HCT116 (cell line): ENCODE measurements around the gene ZNF578.

Experiments
- EZH2 ChIP-seq: fragments of 200-600 bp; sonication (generic); IDR thresholded peaks from 2 replicates; pipeline ENCODE4 v1.6.1; 2017; ENCODE audit warnings: antibody characterized with exemption, mixed run types
- EZH2phosphoT487 ChIP-seq: fragments of 200-600 bp; IDR thresholded peaks from 2 replicates; pipeline ENCODE4 v1.6.1; 2018; ENCODE audit warnings: antibody characterized with exemption, borderline replicate concordance
- JUND ChIP-seq: IDR thresholded peaks from 2 replicates; pipeline ENCODE4 v1.6.1; 2012
- POLR2A ChIP-seq: IDR thresholded peaks from 2 replicates; pipeline ENCODE4 v1.7.0; 2011; ENCODE audit warnings: borderline replicate concordance; ENCODE audit not compliant: insufficient read depth, insufficient read length; ENCODE audit errors: extremely low read depth
- POLR2AphosphoS5 ChIP-seq: IDR thresholded peaks from 2 replicates; pipeline ENCODE4 v1.6.1; 2011; ENCODE audit warnings: mild to moderate bottlenecking, low read depth, low read length, moderate library complexity
- RAD21 ChIP-seq: IDR thresholded peaks from 2 replicates; pipeline ENCODE4 v1.6.1; 2012; ENCODE audit warnings: low read depth, mild to moderate bottlenecking
- SP1 ChIP-seq: IDR thresholded peaks from 2 replicates; pipeline ENCODE4 v1.6.1; 2012; ENCODE audit warnings: low read depth
- YY1 ChIP-seq: IDR thresholded peaks from 2 replicates; pipeline ENCODE4 v1.6.1; 2011; ENCODE audit warnings: low read length, low read depth, moderate library complexity, mild to moderate bottlenecking; ENCODE audit not compliant: insufficient replicate concordance; ENCODE audit errors: extremely low read depth
- ZFX ChIP-seq: fragments of 450-650 bp; IDR thresholded peaks from 2 replicates; pipeline ENCODE4 v1.6.1; 2017
- TF ChIP-seq, protein P1 (sequence below), 3 experiments: fragments of 200-600 bp in 1 of 3; sonication (generic) in 1 of 3; IDR thresholded peaks in 2 of 3; conservative IDR thresholded peaks in 1 of 3; 2 replicates each; pipeline ENCODE4 v1.5.1; 2012 to 2017; ENCODE audit warnings: low read depth in 2 of 3, low read length in 2 of 3, antibody characterized with exemption in 1 of 3, borderline replicate concordance in 1 of 3, control low read depth in 1 of 3, mild to moderate bottlenecking in 1 of 3, mixed read lengths in 1 of 3, mixed run types in 1 of 3, moderate library complexity in 1 of 3; ENCODE audit not compliant: insufficient read depth in 1 of 3
- TF ChIP-seq, protein P2 (sequence below): IDR thresholded peaks from 2 replicates; pipeline ENCODE4 v1.6.1; 2012; ENCODE audit warnings: low read depth

- TF ChIP-seq, protein P1, sequence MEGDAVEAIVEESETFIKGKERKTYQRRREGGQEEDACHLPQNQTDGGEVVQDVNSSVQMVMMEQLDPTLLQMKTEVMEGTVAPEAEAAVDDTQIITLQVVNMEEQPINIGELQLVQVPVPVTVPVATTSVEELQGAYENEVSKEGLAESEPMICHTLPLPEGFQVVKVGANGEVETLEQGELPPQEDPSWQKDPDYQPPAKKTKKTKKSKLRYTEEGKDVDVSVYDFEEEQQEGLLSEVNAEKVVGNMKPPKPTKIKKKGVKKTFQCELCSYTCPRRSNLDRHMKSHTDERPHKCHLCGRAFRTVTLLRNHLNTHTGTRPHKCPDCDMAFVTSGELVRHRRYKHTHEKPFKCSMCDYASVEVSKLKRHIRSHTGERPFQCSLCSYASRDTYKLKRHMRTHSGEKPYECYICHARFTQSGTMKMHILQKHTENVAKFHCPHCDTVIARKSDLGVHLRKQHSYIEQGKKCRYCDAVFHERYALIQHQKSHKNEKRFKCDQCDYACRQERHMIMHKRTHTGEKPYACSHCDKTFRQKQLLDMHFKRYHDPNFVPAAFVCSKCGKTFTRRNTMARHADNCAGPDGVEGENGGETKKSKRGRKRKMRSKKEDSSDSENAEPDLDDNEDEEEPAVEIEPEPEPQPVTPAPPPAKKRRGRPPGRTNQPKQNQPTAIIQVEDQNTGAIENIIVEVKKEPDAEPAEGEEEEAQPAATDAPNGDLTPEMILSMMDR (IDR thresholded peaks at IDR 0.05 in 2 of 3, conservative IDR thresholded peaks at IDR 0.05 in 1 of 3; ENCODE audit: borderline replicate concordance in 1 of 3, insufficient read depth in 1 of 3, low read depth in 2 of 3, low read length in 2 of 3), result no peak
- TF ChIP-seq RAD21, result no peak
- no peak for TF ChIP-seq EZH2
- TF ChIP-seq POLR2A, result no peak
- no peak for TF ChIP-seq SP1
- no peak for TF ChIP-seq ZFX
- TF ChIP-seq YY1, result no peak
- TF ChIP-seq, protein P2, sequence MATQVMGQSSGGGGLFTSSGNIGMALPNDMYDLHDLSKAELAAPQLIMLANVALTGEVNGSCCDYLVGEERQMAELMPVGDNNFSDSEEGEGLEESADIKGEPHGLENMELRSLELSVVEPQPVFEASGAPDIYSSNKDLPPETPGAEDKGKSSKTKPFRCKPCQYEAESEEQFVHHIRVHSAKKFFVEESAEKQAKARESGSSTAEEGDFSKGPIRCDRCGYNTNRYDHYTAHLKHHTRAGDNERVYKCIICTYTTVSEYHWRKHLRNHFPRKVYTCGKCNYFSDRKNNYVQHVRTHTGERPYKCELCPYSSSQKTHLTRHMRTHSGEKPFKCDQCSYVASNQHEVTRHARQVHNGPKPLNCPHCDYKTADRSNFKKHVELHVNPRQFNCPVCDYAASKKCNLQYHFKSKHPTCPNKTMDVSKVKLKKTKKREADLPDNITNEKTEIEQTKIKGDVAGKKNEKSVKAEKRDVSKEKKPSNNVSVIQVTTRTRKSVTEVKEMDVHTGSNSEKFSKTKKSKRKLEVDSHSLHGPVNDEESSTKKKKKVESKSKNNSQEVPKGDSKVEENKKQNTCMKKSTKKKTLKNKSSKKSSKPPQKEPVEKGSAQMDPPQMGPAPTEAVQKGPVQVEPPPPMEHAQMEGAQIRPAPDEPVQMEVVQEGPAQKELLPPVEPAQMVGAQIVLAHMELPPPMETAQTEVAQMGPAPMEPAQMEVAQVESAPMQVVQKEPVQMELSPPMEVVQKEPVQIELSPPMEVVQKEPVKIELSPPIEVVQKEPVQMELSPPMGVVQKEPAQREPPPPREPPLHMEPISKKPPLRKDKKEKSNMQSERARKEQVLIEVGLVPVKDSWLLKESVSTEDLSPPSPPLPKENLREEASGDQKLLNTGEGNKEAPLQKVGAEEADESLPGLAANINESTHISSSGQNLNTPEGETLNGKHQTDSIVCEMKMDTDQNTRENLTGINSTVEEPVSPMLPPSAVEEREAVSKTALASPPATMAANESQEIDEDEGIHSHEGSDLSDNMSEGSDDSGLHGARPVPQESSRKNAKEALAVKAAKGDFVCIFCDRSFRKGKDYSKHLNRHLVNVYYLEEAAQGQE, result no peak
- TF ChIP-seq POLR2AphosphoS5, result no peak
- no peak for TF ChIP-seq JUND
- TF ChIP-seq EZH2phosphoT487, result no peak
These were observed 66.7 kb downstream of the ZNF578 start for GRCh38 chr19:52520013-52520412.
